Astrocyte (in vitro differentiated cells and primary cell): ENCODE measurements around the gene TRH.
"Not testable (repeated sequence)": the region's sequence is repeated elsewhere in the genome, so short reads cannot be mapped to it uniquely, and the experiment has no call there.

Experiments used
- EZH2 ChIP-seq: IDR thresholded peaks from 2 replicates; pipeline ENCODE4 v1.6.1; 2012; ENCODE audit warnings: mild to moderate bottlenecking, low read length, inconsistent platforms; ENCODE audit not compliant: insufficient read depth
- TF ChIP-seq, protein P1 (sequence below): IDR thresholded peaks from 2 replicates; pipeline ENCODE4 v1.5.1; 2011; ENCODE audit warnings: low read depth, mild to moderate bottlenecking, inconsistent platforms, low read length, moderate library complexity; ENCODE audit not compliant: insufficient read depth

DNA sequence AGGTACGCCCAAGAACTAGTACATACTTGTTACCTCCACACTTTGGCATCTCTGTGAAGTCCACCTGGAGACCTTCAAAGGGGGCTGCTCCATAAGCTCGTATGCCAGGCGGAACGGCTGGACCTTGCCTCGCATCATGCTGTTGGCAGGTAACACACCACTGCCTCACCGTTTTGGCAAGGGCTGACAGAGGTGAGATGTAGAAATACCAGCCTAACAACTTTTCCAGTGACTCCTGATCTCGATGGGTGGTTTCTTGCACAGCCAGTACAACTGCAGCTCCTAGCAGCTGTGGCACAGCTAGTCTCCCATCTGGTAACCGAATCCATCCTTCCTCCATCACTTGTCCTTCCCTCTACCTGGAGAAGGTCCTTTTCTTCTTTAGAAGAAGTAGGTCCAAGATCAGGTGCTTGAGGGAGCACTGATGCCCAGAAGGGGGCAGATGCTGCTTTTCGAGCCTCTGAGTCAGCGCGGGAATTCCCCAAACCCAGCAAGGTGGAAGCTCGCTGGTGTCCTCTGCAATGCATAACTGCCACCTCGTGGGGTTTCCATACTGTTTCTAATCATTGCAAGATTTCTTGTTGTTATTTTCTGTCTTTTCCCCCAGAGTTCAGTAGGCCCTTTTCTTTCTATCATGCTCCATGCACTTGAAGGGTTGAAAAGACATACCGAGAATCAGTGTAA is 51.8 kb downstream of the TRH start:
- TF ChIP-seq, protein P1, sequence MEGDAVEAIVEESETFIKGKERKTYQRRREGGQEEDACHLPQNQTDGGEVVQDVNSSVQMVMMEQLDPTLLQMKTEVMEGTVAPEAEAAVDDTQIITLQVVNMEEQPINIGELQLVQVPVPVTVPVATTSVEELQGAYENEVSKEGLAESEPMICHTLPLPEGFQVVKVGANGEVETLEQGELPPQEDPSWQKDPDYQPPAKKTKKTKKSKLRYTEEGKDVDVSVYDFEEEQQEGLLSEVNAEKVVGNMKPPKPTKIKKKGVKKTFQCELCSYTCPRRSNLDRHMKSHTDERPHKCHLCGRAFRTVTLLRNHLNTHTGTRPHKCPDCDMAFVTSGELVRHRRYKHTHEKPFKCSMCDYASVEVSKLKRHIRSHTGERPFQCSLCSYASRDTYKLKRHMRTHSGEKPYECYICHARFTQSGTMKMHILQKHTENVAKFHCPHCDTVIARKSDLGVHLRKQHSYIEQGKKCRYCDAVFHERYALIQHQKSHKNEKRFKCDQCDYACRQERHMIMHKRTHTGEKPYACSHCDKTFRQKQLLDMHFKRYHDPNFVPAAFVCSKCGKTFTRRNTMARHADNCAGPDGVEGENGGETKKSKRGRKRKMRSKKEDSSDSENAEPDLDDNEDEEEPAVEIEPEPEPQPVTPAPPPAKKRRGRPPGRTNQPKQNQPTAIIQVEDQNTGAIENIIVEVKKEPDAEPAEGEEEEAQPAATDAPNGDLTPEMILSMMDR = not testable (repeated sequence)
- TF ChIP-seq EZH2 = not testable (repeated sequence)
